Measurements from ENCODE around the gene LMCD1. TPM values are rescaled to one million over a fixed set of nuclear protein-coding genes. Genes with fewer than 3 reads are reported as not detected.

The LMCD1 gene
- polyA plus RNA-seq, 3 donors, result 0.09 to 0.51 TPM; not detected in 1

DNA sequence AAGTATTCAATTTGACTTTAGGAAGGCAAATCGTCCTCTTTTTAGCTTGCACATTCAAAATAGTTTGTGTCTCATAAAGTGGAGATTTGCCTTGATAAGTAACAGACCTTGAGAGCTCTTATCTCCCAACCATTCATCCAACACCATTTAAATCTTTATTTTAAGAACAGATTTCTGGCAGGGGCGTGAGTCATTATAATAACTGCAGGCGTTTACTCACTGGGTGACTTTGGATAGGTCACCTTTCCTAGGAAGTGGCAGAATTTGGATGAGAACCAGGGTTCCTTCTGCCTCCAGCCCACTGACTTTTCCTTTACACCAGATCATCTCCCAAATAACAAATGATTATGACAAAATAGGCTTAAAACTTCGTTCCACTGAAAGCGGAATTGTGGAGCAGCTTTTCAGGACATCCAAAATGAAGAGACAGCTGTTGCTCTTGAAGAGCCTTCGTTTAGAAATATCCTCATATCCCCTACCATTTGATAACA, 5.0 kb downstream of the LMCD1 start:
- Histone ChIP-seq H3K9me3 (replicated peaks in 1 of 2; ENCODE audit: control insufficient read depth in 1 of 2, insufficient read depth in 1 of 2, low read length in 2 of 2) (no peaks in the 10 kb centered on the region), H3K9ac (ENCODE audit: insufficient read depth, low read length, poor library complexity, severe bottlenecking) (no peak overlapping the region), H3K4me3 (replicated peaks in 1 of 3; ENCODE audit: low read depth in 2 of 3, low read length in 3 of 3) (no peak overlapping the region), H3K36me3 (replicated peaks in 1 of 2; ENCODE audit: control insufficient read depth in 1 of 2, insufficient read depth in 2 of 2, low read length in 2 of 2) (no peaks in the 10 kb centered on the region), H3K4me1 (ENCODE audit: control insufficient read depth in 1 of 2, insufficient read depth in 2 of 2, low read length in 2 of 2) (peaks cover 3 to 4% of the 10 kb centered on the region in 2 donors), H3K79me2 (ENCODE audit: insufficient read depth, low read length) (no peaks in the 10 kb centered on the region), H3K27ac (ENCODE audit: low read depth in 1 of 2, low read length in 2 of 2) (no peak overlapping the region), H4K20me1 (ENCODE audit: insufficient read depth, low read length) (no peaks in the 10 kb centered on the region), H3K27me3 (ENCODE audit: control insufficient read depth in 2 of 2, insufficient read depth in 2 of 2, low read length in 2 of 2) (no peaks in the 10 kb centered on the region), H3K4me2 (replicated peaks; ENCODE audit: extremely low read depth, low read length, poor library complexity, severe bottlenecking) (no peak overlapping the region), H2AFZ (ENCODE audit: insufficient read depth, low read depth, low read length, poor library complexity, severe bottlenecking) (no peak overlapping the region)
- Mint-ChIP-seq H3K4me1 (peaks cover 3% of the 10 kb centered on the region), H3K36me3 (no peaks in the 10 kb centered on the region), H3K27me3 (ENCODE audit: low read depth in 3 of 3) (peaks cover 1 to 9% (median 8%) of the 10 kb centered on the region in 3 donors), H3K9me3 (peaks cover 0 to 1% (median 0%) of the 10 kb centered on the region in 7 donors), H3K27ac (no peak overlapping the region), H3K4me3 (no peak overlapping the region)
- no peak for DNase-seq
- 76% methylated on average over 3 of the region's 6 CpGs for WGBS (ENCODE audit: insufficient coverage)
- intact Hi-C loops (cut with micrococcal nuclease), result no loop called here
- TF ChIP-seq, protein P1, sequence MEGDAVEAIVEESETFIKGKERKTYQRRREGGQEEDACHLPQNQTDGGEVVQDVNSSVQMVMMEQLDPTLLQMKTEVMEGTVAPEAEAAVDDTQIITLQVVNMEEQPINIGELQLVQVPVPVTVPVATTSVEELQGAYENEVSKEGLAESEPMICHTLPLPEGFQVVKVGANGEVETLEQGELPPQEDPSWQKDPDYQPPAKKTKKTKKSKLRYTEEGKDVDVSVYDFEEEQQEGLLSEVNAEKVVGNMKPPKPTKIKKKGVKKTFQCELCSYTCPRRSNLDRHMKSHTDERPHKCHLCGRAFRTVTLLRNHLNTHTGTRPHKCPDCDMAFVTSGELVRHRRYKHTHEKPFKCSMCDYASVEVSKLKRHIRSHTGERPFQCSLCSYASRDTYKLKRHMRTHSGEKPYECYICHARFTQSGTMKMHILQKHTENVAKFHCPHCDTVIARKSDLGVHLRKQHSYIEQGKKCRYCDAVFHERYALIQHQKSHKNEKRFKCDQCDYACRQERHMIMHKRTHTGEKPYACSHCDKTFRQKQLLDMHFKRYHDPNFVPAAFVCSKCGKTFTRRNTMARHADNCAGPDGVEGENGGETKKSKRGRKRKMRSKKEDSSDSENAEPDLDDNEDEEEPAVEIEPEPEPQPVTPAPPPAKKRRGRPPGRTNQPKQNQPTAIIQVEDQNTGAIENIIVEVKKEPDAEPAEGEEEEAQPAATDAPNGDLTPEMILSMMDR (IDR thresholded peaks at IDR 0.05), result no peak

DNA sequence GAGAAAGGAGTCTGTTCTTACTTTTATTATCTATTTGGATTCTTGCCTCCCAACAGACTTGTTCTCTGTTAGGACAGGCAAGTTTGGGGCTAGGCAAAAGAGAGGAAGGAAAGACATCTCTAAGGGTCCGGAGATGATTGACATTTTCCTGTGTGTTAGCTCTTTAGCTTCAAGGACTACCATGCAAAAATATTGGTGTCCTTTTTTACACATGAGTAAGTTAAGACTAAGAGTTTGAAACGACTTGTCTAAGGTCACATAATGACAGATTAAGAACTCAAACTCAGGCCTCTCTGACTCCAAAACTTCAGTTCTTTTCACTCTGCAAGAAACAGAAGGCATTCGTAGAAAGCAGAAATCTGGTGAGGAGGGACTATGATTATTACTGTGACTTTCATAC, 5.9 kb downstream of the LMCD1 start:
- peaks cover 0 to 1% (median 0%) of the 10 kb centered on the region in 7 donors for H3K9me3 Mint-ChIP-seq
- H3K27ac Mint-ChIP-seq, result no peak overlapping the region
- H3K4me3 Mint-ChIP-seq, result no peak overlapping the region
- H3K4me1 ChIP-seq (ENCODE audit: control insufficient read depth in 1 of 2, insufficient read depth in 2 of 2, low read length in 2 of 2), result no peaks in the 10 kb centered on the region
- TF ChIP-seq, protein P1 (IDR thresholded peaks at IDR 0.05), result no peak
- no peak overlapping the region for H3K4me2 ChIP-seq (replicated peaks; ENCODE audit: extremely low read depth, low read length, poor library complexity, severe bottlenecking)
- H2AFZ ChIP-seq (ENCODE audit: insufficient read depth, low read depth, low read length, poor library complexity, severe bottlenecking), result no peak overlapping the region
- H3K9me3 ChIP-seq (replicated peaks in 1 of 2; ENCODE audit: control insufficient read depth in 1 of 2, insufficient read depth in 1 of 2, low read length in 2 of 2), result no peaks in the 10 kb centered on the region
- no peak for DNase-seq
- H3K36me3 Mint-ChIP-seq, result no peaks in the 10 kb centered on the region
- no peak overlapping the region for H3K9ac ChIP-seq (ENCODE audit: insufficient read depth, low read length, poor library complexity, severe bottlenecking)
- no peak overlapping the region for H3K27ac ChIP-seq (ENCODE audit: low read depth in 1 of 2, low read length in 2 of 2)
- H3K79me2 ChIP-seq (ENCODE audit: insufficient read depth, low read length), result no peaks in the 10 kb centered on the region
- H3K36me3 ChIP-seq (replicated peaks in 1 of 2; ENCODE audit: control insufficient read depth in 1 of 2, insufficient read depth in 2 of 2, low read length in 2 of 2), result no peaks in the 10 kb centered on the region
- H4K20me1 ChIP-seq (ENCODE audit: insufficient read depth, low read length), result no peaks in the 10 kb centered on the region
- no CpG with 5 or more reads among the region's 3 CpGs for WGBS (ENCODE audit: insufficient coverage)
- no peaks in the 10 kb centered on the region for H3K27me3 ChIP-seq (ENCODE audit: control insufficient read depth in 2 of 2, insufficient read depth in 2 of 2, low read length in 2 of 2)
- H3K27me3 Mint-ChIP-seq (ENCODE audit: low read depth in 3 of 3), result peaks cover 1 to 5% (median 3%) of the 10 kb centered on the region in 3 donors
- H3K4me1 Mint-ChIP-seq, result no peaks in the 10 kb centered on the region
- H3K4me3 ChIP-seq (replicated peaks in 1 of 3; ENCODE audit: low read depth in 2 of 3, low read length in 3 of 3), result no peak overlapping the region
- intact Hi-C loops (cut with micrococcal nuclease), result no loop called here

Measured in CD14-positive monocyte (primary cell).